Left cardiac atrium (tissue), 4 donors: ENCODE data around the gene SYT6. TPM values are rescaled to one million over a fixed set of nuclear protein-coding genes. Genes with fewer than 3 reads are reported as not detected.

ENCODE experiments used
- ATAC-seq, 2 donors: fragments of 200-7000 bp; cut with Tn5 transposase; one replicate each; pipeline ENCODE4 v1.9.1; 2020; ENCODE audit warnings: mild to moderate bottlenecking in 2 of 2, moderate library complexity in 2 of 2
- DNase-seq: peaks from one replicate; pipeline ENCODE4 v3.0.0-alpha.2; 2020
- intact Hi-C, 2 donors: fragments of 100-400 bp; cut with DNase I; formaldehyde crosslinking; loops; one replicate each; pipeline versions ENCODE4 v1.14.1 to v1.15.1; 2022 to 2023
- long read RNA-seq: library from polyadenylated mRNA; unstranded; transcript quantifications from one replicate; pipeline ENCODE4 v2.0.0, GENCODE V29; 2021
- total RNA-seq, 2 donors: library from RNA; stranded (reverse); fragmentation: NEBNext Ultra II Directional; extraction: Animal tissue kit (Norgen Biotek cat#: 25700); gene quantifications; one replicate each; pipeline ENCODE4 v1.2.1, GENCODE V29; 2021
- donor health status: DM: no; HTN: yes; CAD: no.
- donor health status: DM: no; HTN: yes; CAD: no; lungs with severe emphysema.
- donor health status: DM: yes; HTN: yes; CAD: no.
- donor health status: Dilated cardiomyopathy.

SYT6 gene
- not detected for total RNA-seq
- long read RNA-seq, result 0 reads

DNA sequence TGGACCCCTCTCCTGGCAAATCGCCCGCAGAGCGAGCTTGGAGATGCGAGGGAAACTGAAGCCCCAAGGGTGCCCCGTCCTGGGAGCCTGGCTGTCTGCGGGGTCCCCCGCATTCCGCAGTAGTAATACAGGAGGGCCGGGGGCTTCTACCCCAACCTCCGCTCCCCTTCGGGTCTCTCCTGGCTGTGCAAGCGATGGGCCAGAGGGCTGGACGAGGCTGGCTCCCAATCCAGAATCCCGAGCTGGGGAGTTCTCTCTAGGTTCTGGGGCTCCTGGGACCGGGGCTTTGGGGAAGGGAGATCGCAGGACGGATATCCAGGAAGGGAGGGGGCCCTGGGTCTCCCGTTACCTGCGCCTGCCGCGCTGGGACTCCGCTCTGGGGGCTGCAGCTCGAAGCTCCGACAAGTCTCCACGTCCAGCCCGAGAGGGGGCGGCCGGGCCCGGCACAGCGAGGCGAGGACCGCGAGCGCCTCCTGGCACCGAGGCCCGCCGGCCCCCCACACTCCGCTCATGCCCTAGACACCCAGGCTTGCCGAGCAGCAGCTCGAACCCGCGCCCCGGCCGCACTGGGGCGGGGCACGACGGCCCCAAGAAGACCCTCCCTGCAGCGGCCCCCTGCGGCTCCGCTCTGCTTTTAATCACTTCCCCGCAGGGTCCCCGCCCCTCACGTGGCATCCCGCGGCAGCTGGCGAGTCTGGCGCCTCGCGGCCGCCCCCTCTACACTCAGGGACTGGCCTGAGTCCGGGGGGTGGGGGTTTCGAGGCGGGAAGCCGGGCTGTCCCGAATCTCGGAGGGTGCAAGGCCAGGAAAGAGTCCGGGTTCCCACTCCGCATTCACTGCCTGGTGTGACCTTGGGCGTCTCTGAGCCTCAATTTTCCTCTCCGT is at the start of gene SYT6:
Gene SYT6 (minus strand): TSS at position 609 of the 885 bp plus-strand sequence. CDS start 97 bp downstream, at position 512.
- intact Hi-C loops, result loop anchor here in 1 of 2 donors (10.0 kb wide), 1 partner anchor 111 kb away; no protein-coding TSS in a partner anchor
- DNase-seq (no peak), ATAC-seq (peak; percentile 12 to 19)

DNA sequence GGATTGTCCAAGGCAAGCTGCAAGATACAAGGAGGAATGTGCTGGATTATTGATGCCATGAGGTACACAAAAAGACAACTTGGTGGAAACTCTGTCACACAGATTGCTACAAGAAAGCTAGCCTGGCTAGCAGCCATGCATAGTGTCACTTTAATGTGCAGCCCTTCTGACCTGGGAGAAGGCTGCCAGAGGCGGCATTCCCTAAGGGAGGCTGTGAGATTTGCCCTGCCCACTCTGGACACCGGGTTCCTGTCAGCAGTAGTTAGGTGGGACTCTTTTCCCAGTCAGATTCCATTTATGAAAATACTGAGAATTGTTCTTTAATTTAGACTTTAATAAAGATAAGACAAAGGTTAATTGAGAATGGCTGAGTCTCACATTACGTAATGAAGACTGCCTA is 47.8 kb upstream of the SYT6 start:
- intact Hi-C loops, result no loop called here
- DNase-seq, result no peak
- ATAC-seq, result peak in 1 of 2 donors; percentile 55

- DNase-seq, result no peak
- intact Hi-C loops, result no loop called here
- no peak for ATAC-seq
Observed at GRCh38 chr1:114199017-114199594, 45.4 kb upstream of the SYT6 start.

GRCh38 chr1:114196992-114197907 is 43.6 kb upstream of the SYT6 start:
- ATAC-seq (no peak), DNase-seq (no peak)
- intact Hi-C loops, result no loop called here

DNA sequence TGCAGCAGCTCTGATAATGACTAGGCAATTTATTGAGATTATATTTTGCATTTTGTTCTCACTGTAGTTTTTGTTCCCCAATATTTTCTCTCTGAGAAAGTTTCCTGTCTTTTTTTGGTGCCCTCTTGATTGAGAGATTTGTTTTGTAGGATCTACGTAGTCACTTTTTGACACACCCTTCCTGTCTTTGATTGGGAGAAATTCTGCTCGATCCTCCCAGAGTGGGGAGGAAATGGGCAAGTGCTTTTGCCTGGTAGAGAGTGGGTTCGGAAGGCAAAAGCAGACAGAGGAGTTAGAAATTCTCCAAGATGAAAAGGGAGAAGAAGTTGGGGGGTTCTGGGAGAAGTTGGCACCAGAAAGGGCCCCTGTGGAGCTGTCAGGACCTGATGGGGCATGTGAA is 42.1 kb upstream of the SYT6 start:
- ATAC-seq (no peak), DNase-seq (no peak)
- intact Hi-C loops, result no loop called here

GRCh38 chr1:114192328-114192727 is 38.7 kb upstream of the SYT6 start:
- no peak for ATAC-seq
- DNase-seq, result no peak
- intact Hi-C loops, result no loop called here

DNA sequence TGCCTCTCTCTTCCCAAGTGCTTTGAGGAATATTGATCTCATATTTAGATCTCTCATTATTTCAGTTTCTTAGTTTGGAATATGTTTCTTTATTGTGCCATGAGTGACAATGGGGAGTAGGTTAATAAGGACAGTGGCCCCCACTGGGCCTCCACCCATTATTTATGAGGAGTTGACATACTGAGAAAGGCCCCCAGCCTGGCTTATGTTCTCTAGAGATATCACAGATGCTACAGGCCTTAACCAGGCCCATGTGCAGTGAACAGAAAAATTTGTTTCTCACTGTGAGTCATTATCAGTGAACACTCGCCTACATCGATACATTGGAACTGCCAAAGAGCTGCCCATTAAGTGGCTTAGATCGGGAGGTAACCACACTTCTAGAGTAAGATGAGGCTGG is 35.7 kb upstream of the SYT6 start:
- intact Hi-C loops, result no loop called here
- ATAC-seq (no peak), DNase-seq (no peak)

DNA sequence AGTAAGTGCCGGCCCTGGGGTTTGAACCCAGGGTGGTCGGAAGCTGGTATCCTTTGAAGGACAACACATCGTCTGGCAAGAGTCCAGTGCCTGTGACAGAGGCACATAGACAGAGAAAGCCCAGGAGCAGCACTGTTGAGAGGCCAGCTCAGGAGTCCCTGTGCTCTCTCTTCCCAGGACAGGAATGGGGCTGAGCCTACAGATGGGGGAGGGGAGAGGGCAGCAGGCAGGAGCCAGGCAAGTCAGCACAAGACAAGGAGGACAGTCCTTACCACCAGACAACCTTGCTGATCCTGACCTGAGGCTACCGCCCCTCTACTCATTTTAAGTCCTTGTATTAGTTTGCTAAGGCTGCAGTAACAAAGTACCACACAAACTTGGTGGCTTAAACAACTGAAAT is 27.7 kb upstream of the SYT6 start:
- no peak for ATAC-seq
- DNase-seq, result no peak
- intact Hi-C loops, result no loop called here

DNA sequence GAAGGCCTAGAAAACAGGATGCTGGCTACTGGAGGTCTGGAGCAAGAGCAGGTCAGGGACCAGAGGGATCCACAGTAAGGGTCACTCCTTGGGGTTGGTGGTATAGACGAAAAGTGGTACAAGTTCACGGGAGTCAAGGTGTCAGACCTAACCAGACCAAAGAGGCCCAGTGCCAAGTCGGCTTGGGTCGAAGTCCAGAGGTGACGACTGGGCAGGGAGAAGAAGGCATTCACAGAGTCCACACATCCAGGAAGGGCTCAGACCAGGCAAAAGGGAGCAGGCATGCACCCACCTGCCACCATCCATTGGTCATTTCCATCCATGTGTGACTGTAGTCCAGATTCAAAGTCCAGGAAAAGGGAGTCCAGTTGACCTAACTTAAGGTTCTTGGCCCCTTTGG is 27.1 kb upstream of the SYT6 start:
- no peak for DNase-seq
- intact Hi-C loops, result no loop called here
- ATAC-seq, result no peak

DNA sequence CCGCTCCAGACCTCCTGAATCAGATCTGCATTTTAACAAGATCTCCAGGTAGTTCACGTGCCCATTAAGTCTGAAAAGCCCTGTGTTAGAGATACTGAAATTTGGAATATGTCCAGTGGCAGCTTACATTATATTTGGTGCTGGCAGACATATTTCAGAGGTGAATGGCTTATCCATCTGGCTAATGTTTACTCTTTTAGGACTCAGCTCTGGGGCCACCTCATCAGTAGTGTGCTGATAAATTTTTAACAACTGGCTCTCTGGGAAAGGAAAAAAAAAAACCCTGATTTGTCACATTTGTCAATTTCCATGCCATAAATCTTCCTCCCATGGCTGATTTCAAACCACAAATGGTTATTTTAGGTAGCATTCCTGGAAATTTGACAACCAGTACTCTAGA is 25.3 kb upstream of the SYT6 start:
- intact Hi-C loops, result no loop called here
- no peak for ATAC-seq
- no peak for DNase-seq

GRCh38 chr1:114177282-114177681 is 23.6 kb upstream of the SYT6 start:
- ATAC-seq, result no peak
- DNase-seq, result no peak
- intact Hi-C loops, result no loop called here

DNA sequence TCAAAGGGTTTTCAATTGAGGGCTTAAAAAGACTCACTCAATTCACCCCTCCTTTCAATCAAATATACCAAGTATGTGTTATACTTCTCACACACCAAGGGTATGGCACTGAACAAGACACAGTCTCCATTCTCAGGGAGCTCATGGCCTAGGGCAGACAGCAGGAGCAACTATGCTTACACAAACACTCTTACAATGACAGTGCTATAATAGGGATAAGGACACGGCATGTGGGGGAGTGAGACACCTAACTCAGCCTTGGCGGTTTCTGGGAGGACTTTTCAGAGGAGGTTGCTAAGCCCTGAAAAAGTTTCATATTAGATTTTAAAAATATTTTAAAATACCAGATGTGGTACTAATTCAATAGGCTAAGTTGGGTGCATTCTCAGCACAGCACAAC is 22.7 kb upstream of the SYT6 start:
- DNase-seq (no peak), ATAC-seq (no peak)
- intact Hi-C loops, result no loop called here

GRCh38 chr1:114173680-114174079 is 20.0 kb upstream of the SYT6 start:
- ATAC-seq (no peak), DNase-seq (no peak)
- intact Hi-C loops, result no loop called here

GRCh38 chr1:114169509-114169908 is 15.8 kb upstream of the SYT6 start:
- ATAC-seq (no peak), DNase-seq (no peak)
- intact Hi-C loops, result no loop called here

- DNase-seq (no peak), ATAC-seq (no peak)
- intact Hi-C loops, result no loop called here
Observed at GRCh38 chr1:114167226-114167625, 13.6 kb upstream of the SYT6 start.

- ATAC-seq, result no peak
- no peak for DNase-seq
- intact Hi-C loops, result no loop called here
Observed at GRCh38 chr1:114164840-114165543, 11.3 kb upstream of the SYT6 start.

- no peak for DNase-seq
- ATAC-seq, result no peak
- intact Hi-C loops, result loop anchor here in 1 of 2 donors (10.0 kb wide), 1 partner anchor 105 kb away; no protein-coding TSS in a partner anchor
Observed at GRCh38 chr1:114159941-114160340, 6.3 kb upstream of the SYT6 start.

DNA sequence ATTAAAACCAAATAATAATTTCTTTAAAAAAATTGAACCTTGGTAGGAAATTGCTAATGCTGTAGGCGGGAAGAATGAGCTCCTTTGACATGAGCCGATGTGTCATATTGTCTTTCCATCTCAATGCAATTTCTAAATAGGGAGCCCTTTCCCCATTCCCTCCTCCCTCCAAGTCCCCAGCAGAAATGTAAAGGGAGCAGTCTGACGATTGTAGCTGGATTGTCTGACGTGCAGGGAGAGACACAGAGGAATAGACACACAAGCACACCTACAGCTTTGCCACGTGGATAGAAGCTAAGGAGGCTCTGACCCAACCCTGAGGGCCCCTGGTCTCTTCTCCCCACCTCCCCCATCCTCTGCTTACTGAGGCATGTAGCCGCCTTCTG is 3.6 kb upstream of the SYT6 start:
- intact Hi-C loops, result loop anchor here in 1 of 2 donors (10.0 kb wide), 1 partner anchor 108 kb away; no protein-coding TSS in a partner anchor
- ATAC-seq (no peak), DNase-seq (no peak)
